Activated T-cell treated with anti-CD3 and anti-CD28 coated beads for 1 hour (primary cell): ENCODE data around the gene NOX5.

Experiments
- DNase-seq: peaks from one replicate; pipeline ENCODE4 v3.0.0-alpha.2; 2020; ENCODE audit warnings: low read depth

The NOX5 gene

GRCh38 chr15:68990992-68991500 is 23.4 kb upstream of the NOX5 start:
- no peak for DNase-seq

GRCh38 chr15:68991723-68992122 is 22.8 kb upstream of the NOX5 start:
- no peak for DNase-seq

GRCh38 chr15:68992696-68993095 is 21.8 kb upstream of the NOX5 start:
- DNase-seq = no peak

- DNase-seq = no peak
Measured at GRCh38 chr15:68993276-68993675, 21.2 kb upstream of the NOX5 start.

GRCh38 chr15:68994149-68994548 is 20.3 kb upstream of the NOX5 start:
- no peak for DNase-seq

- no peak for DNase-seq
Measured at GRCh38 chr15:68994981-68995761, 19.3 kb upstream of the NOX5 start.

- DNase-seq = no peak
Measured at GRCh38 chr15:68997050-68997449, 17.4 kb upstream of the NOX5 start.

GRCh38 chr15:68997930-68998777 is 16.3 kb upstream of the NOX5 start:
- no peak for DNase-seq

- DNase-seq = no peak
Measured at GRCh38 chr15:68999091-68999490, 15.4 kb upstream of the NOX5 start.

GRCh38 chr15:69000091-69000490 is 14.4 kb upstream of the NOX5 start:
- no peak for DNase-seq

- no peak for DNase-seq
Measured at GRCh38 chr15:69000725-69001503, 13.6 kb upstream of the NOX5 start.

GRCh38 chr15:69002783-69003182 is 11.7 kb upstream of the NOX5 start:
- no peak for DNase-seq

- DNase-seq = no peak
Measured at GRCh38 chr15:69004011-69004410, 10.5 kb upstream of the NOX5 start.

GRCh38 chr15:69008056-69008455 is 6.4 kb upstream of the NOX5 start:
- DNase-seq = no peak

GRCh38 chr15:69009341-69009740 is 5.2 kb upstream of the NOX5 start:
- DNase-seq = no peak

- no peak for DNase-seq
Measured at GRCh38 chr15:69011641-69012040, 2.9 kb upstream of the NOX5 start.

GRCh38 chr15:69012761-69013364 is 1.6 kb upstream of the NOX5 start:
- no peak for DNase-seq

- DNase-seq = no peak
Measured at GRCh38 chr15:69013726-69014406, 629 bp upstream of the NOX5 start.

GRCh38 chr15:69015591-69015990 is 1.1 kb downstream of the NOX5 start:
- DNase-seq = no peak

- DNase-seq = no peak
Measured at GRCh38 chr15:69016021-69016595, 1.6 kb downstream of the NOX5 start.

GRCh38 chr15:69017978-69018377 is 3.5 kb downstream of the NOX5 start:
- no peak for DNase-seq
